H1 (cell line): ENCODE data around the gene PPP2R2D. TPM values are rescaled to one million over a fixed set of nuclear protein-coding genes. Genes with fewer than 3 reads are reported as not detected.

ENCODE experiments used
- CTCF ChIA-PET: fragments of 300-600 bp; sonication (Branson Sonifier 250); formaldehyde crosslinking; loops from one replicate; lab custom pipeline; 2021; ENCODE audit not compliant: partially characterized antibody; lab: Charles Lee
- POLR2A ChIA-PET: fragments of 300-600 bp; sonication (Branson Sonifier 250); formaldehyde crosslinking; loops from one replicate; lab custom pipeline; 2021; ENCODE audit warnings: inconsistent platforms; ENCODE audit not compliant: partially characterized antibody; lab: Charles Lee
- DNase-seq, 2 experiments: peaks; one replicate each; pipeline versions ENCODE4 v3.0.0 to v3.0.0-alpha.2; 2010 to 2022; ENCODE audit warnings: low spot score in 2 of 2, low read depth in 1 of 2, mixed read lengths in 1 of 2
- FAIRE-seq: peaks from 2 replicates; lab custom pipeline; 2011; peaks lifted over from hg19 to GRCh38; lab: Jason Lieb, UNC
- H2AFZ ChIP-seq: 2 replicates; pipeline ENCODE4 v1.8.1; 2012; ENCODE audit warnings: low read length, inconsistent platforms
- H2AK5ac ChIP-seq: 2 replicates; pipeline ENCODE4 v1.6.1; 2013; ENCODE audit warnings: low read depth, low read length
- H2BK120ac ChIP-seq: replicated peaks from 2 replicates; pipeline ENCODE3; 2013; ENCODE audit warnings: low read depth, low read length, inconsistent platforms
- H2BK12ac ChIP-seq: 2 replicates; pipeline ENCODE4 v1.6.1; 2013; ENCODE audit warnings: low read depth, low read length
- H2BK15ac ChIP-seq: 2 replicates; pipeline ENCODE4 v1.6.1; 2013; ENCODE audit warnings: low read length
- H2BK20ac ChIP-seq: 2 replicates; pipeline ENCODE4 v1.6.1; 2013; ENCODE audit warnings: low read length
- H2BK5ac ChIP-seq: 2 replicates; pipeline ENCODE4 v1.6.1; 2013; ENCODE audit warnings: low read depth, low read length
- H3K14ac ChIP-seq: 2 replicates; pipeline ENCODE4 v1.6.1; 2013; ENCODE audit warnings: inconsistent platforms; ENCODE audit not compliant: insufficient read length
- H3K18ac ChIP-seq: 2 replicates; pipeline ENCODE4 v1.6.1; 2013; ENCODE audit warnings: low read length; ENCODE audit errors: extremely low read depth
- H3K23ac ChIP-seq: 2 replicates; pipeline ENCODE4 v1.6.1; 2013; ENCODE audit warnings: inconsistent platforms; ENCODE audit not compliant: insufficient read length
- H3K23me2 ChIP-seq: 2 replicates; pipeline ENCODE4 v1.6.1; 2013; ENCODE audit warnings: low read depth, low read length
- H3K27ac ChIP-seq: 2 replicates; pipeline ENCODE4 v1.6.1; 2011; ENCODE audit warnings: low read depth, low read length, inconsistent platforms
- H3K27me3 ChIP-seq, 4 experiments: replicated peaks in 1 of 4; 1 replicate in 1 of 4; 2 replicates in 3 of 4; pipeline versions ENCODE4 v1.6.1 to v1.8.1; 2011 to 2013; ENCODE audit warnings: low read length in 3 of 4, mild to moderate bottlenecking in 3 of 4, inconsistent platforms in 2 of 4, mixed read lengths in 2 of 4, moderate library complexity in 1 of 4; ENCODE audit not compliant: control insufficient read depth in 3 of 4, insufficient read depth in 3 of 4; ENCODE audit errors: extremely low read depth in 1 of 4
- H3K36me3 ChIP-seq, 4 experiments: 2 replicates each; pipeline versions ENCODE4 v1.6.1 to v1.8.1; 2011 to 2013; ENCODE audit warnings: mild to moderate bottlenecking in 4 of 4, low read length in 3 of 4, moderate library complexity in 2 of 4, control low read depth in 1 of 4, inconsistent platforms in 1 of 4; ENCODE audit not compliant: insufficient read depth in 4 of 4, control insufficient read depth in 2 of 4
- H3K4ac ChIP-seq: replicated peaks from 2 replicates; pipeline ENCODE3; 2013; ENCODE audit warnings: low read length, low read depth, mixed read lengths, inconsistent platforms; ENCODE audit not compliant: insufficient read length
- H3K4me1 ChIP-seq, 4 experiments: replicated peaks in 1 of 4; 1 replicate in 1 of 4; 2 replicates in 3 of 4; pipeline versions ENCODE4 v1.6.1 to v1.8.1; 2011 to 2013; ENCODE audit warnings: low read length in 3 of 4, inconsistent platforms in 2 of 4, mixed read lengths in 1 of 4; ENCODE audit not compliant: insufficient read depth in 4 of 4, control insufficient read depth in 3 of 4
- H3K4me2 ChIP-seq, 2 experiments: 2 replicates each; pipeline versions ENCODE4 v1.6.1 to v1.8.1; 2011 to 2013; ENCODE audit warnings: low read depth in 2 of 2, low read length in 2 of 2, control low read depth in 1 of 2, inconsistent platforms in 1 of 2, mild to moderate bottlenecking in 1 of 2; ENCODE audit not compliant: insufficient read depth in 1 of 2
- H3K4me3 ChIP-seq, 4 experiments: fragments of 200-600, 300-600 bp in 1 of 4; sonication (generic), shearing (Covaris generic), sonication (Bioruptor Twin) in 1 of 4; 2 replicates each; pipeline versions ENCODE4 v1.5.1 to v1.8.1; 2011 to 2016; ENCODE audit warnings: low read length in 4 of 4, low read depth in 3 of 4, control low read depth in 2 of 4, inconsistent platforms in 2 of 4, mild to moderate bottlenecking in 2 of 4, mixed read lengths in 1 of 4, moderate library complexity in 1 of 4; ENCODE audit not compliant: insufficient read depth in 2 of 4; ENCODE audit errors: extremely low read depth in 1 of 4
- H3K56ac ChIP-seq: replicated peaks from 2 replicates; pipeline ENCODE3; 2013; ENCODE audit warnings: low read depth, mild to moderate bottlenecking, mixed read lengths, low read length, inconsistent platforms; ENCODE audit not compliant: insufficient read length
- H3K79me1 ChIP-seq: 2 replicates; pipeline ENCODE4 v1.6.1; 2013; ENCODE audit warnings: low read depth, low read length, control low read depth
- H3K79me2 ChIP-seq, 2 experiments: 2 replicates each; pipeline versions ENCODE4 v1.6.1 to v1.8.1; 2012 to 2013; ENCODE audit warnings: low read length in 2 of 2, mild to moderate bottlenecking in 2 of 2, inconsistent platforms in 1 of 2; ENCODE audit not compliant: insufficient read depth in 2 of 2, control insufficient read depth in 1 of 2
- H3K9ac ChIP-seq, 4 experiments: replicated peaks in 1 of 4; 1 replicate in 1 of 4; 2 replicates in 3 of 4; pipeline versions ENCODE4 v1.6.1 to v1.8.1; 2011 to 2013; ENCODE audit warnings: low read depth in 3 of 4, low read length in 3 of 4, control low read depth in 2 of 4, mild to moderate bottlenecking in 2 of 4, moderate library complexity in 2 of 4, inconsistent platforms in 1 of 4; ENCODE audit errors: extremely low read depth in 1 of 4
- H3K9me3 ChIP-seq, 2 experiments: 2 replicates each; pipeline versions ENCODE4 v1.6.1 to v1.8.1; 2012 to 2013; ENCODE audit warnings: mild to moderate bottlenecking in 2 of 2, moderate library complexity in 2 of 2, control low read depth in 1 of 2, inconsistent platforms in 1 of 2, low read depth in 1 of 2, low read length in 1 of 2, mixed read lengths in 1 of 2; ENCODE audit not compliant: insufficient read depth in 2 of 2
- H4K20me1 ChIP-seq, 2 experiments: replicated peaks in 1 of 2; 2 replicates each; pipeline versions ENCODE3 to v1.8.1; 2011 to 2013; ENCODE audit warnings: inconsistent platforms in 2 of 2, low read length in 2 of 2, mild to moderate bottlenecking in 1 of 2; ENCODE audit not compliant: insufficient read depth in 2 of 2, control insufficient read depth in 1 of 2
- H4K5ac ChIP-seq: 2 replicates; pipeline ENCODE4 v1.6.1; 2013; ENCODE audit warnings: low read length, low read depth, mixed read lengths, inconsistent platforms; ENCODE audit not compliant: insufficient read length
- H4K8ac ChIP-seq: 2 replicates; pipeline ENCODE4 v1.8.0; 2013; ENCODE audit warnings: mild to moderate bottlenecking, moderate library complexity, low read length, inconsistent platforms; ENCODE audit not compliant: insufficient read depth; ENCODE audit errors: extremely low read depth
- H4K91ac ChIP-seq: replicated peaks from 2 replicates; pipeline ENCODE3; 2013; ENCODE audit warnings: low read length, mixed read lengths, inconsistent platforms; ENCODE audit not compliant: insufficient read length
- CHD1 ChIP-seq: IDR thresholded peaks from 2 replicates; pipeline ENCODE4 v1.6.1; 2012; ENCODE audit warnings: low read depth, low read length, improper control_type of control experiment
- RBBP5 ChIP-seq: IDR thresholded peaks from 2 replicates; pipeline ENCODE4 v1.7.1; 2012; ENCODE audit warnings: low read depth, mild to moderate bottlenecking, inconsistent platforms, low read length, moderate library complexity, borderline replicate concordance
- SIRT6 ChIP-seq: IDR thresholded peaks from one replicate; pipeline ENCODE4 v1.7.1; 2012; ENCODE audit warnings: low read length, inconsistent platforms
- WGBS, 2 experiments: shearing (Covaris generic) in 1 of 2; methylation state at CpG; one replicate each; pipeline versions ENCODE4 v1.1.6 to v1.1.7; 2013 to 2015; ENCODE audit warnings: low lambda C conversion rate in 2 of 2, mixed read lengths in 2 of 2, inconsistent platforms in 1 of 2, low coverage in 1 of 2, missing lambda C conversion rate in 1 of 2; ENCODE audit not compliant: insufficient replicate concordance in 2 of 2, insufficient coverage in 1 of 2, insufficient read length in 1 of 2; ENCODE audit errors: extremely low coverage in 1 of 2, missing lambda C conversion rate in 1 of 2; 5-methylcytosine and 5-hydroxymethylcytosine counted together
- polyA plus RNA-seq, 7 experiments: library from polyadenylated mRNA; depleted of rRNA in 3 of 7; stranded (reverse) in 5 of 7; unstranded in 2 of 7; fragments of >200 nt in 5 of 7; fragments of 200-250 nt in 2 of 7; gene quantifications; 1 replicate in 5 of 7; 2 replicates in 1 of 7; 4 replicates in 1 of 7; pipeline versions ENCODE4 v1.2.1 to v1.2.3, GENCODE V29; 2011 to 2013; ENCODE audit warnings: missing spikeins in 2 of 7, mixed read lengths in 2 of 7
- total RNA-seq: library from RNA; stranded (reverse); fragmentation: NEBNext Ultra II Directional; extraction: Animal tissue kit (Norgen Biotek cat#: 25700); gene quantifications from 2 replicates; pipeline ENCODE4 v1.2.1, GENCODE V29; 2021

The PPP2R2D gene
- total and polyA plus RNA-seq, 2 of the 8 experiments (the other 6 are each of a cell fraction or from before 2014, with no cell fraction given), result 25.4 to 32.8 TPM

DNA sequence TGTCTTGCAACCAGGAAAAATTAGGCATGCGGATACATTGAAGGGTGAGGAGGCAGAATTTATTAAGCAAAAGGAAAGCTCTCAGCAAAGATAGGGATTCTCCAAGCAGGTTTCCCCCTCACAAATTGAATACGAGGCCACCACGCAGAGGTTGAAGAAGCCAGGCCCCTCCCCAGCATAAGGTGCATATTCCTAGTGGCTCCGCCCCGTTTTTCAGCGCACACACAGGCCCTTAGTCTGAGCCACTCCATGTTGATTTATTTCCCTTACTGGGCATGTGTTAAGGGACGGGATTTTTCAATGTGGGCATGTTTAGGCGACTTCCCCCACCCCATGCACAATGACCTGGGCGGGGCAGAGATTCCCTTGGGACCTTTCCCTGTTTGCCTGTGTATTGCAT, 24.9 kb downstream of the PPP2R2D start:
- WGBS, 2 experiments, result 90% methylated on average over 9 of the region's 9 CpGs; no CpG with 5 or more reads in 1 of the 2 experiments
- Histone ChIP-seq H4K8ac (peak overlapping the region; percentile 11; the same call in 1 of the 2 replicates), H3K79me1 (peaks cover 27% of the 10 kb centered on the region), H2BK120ac (no peak overlapping the region), H2AFZ (no peak overlapping the region), H3K4me2 (no peak overlapping the region), H3K79me2 (peaks cover 23 to 98% of the 10 kb centered on the region in 2 experiments), H2BK20ac (no peak overlapping the region), H3K18ac (no peak overlapping the region), H3K23ac (no peak overlapping the region), H3K56ac (no peak overlapping the region), H2AK5ac (no peak overlapping the region), H3K27ac (no peak overlapping the region), H3K4me1 (peaks cover 4 to 47% (median 19%) of the 10 kb centered on the region in 4 experiments), H3K27me3 (no peaks in the 10 kb centered on the region), H4K91ac (no peak overlapping the region), H3K9me3 (no peaks in the 10 kb centered on the region), H4K20me1 (peaks cover 32 to 35% of the 10 kb centered on the region in 2 experiments), H3K4me3 (no peak overlapping the region), H3K4ac (no peak overlapping the region), H3K14ac (no peak overlapping the region), H3K23me2 (no peaks in the 10 kb centered on the region), H3K36me3 (no peaks in the 10 kb centered on the region; a peak in 1 of 8 replicates), H4K5ac (no peak overlapping the region), H2BK12ac (no peak overlapping the region), H3K9ac (no peak overlapping the region), H2BK5ac (no peak overlapping the region), H2BK15ac (no peak overlapping the region)
- POLR2A ChIA-PET, result no interaction called here
- DNase-seq (no peak), FAIRE-seq (no peak)
- TF ChIP-seq RBBP5 (no peak), CHD1 (no peak), SIRT6 (no peak)
- CTCF ChIA-PET, result interaction anchor here (0.7 to 3.8 kb wide), 4 partner anchors 11 to 97 kb away, joined by 3 to 19 read pairs (median 4); no protein-coding TSS in a partner anchor
